GM12892 (cell line): Measurements from ENCODE around the gene FAAP20.

Experiments
- POLR2A ChIP-seq: IDR thresholded peaks from 2 replicates; pipeline ENCODE4 v1.6.1; 2011; ENCODE audit warnings: low read depth, low read length, control low read depth
- POLR2AphosphoS5 ChIP-seq: IDR thresholded peaks from 2 replicates; pipeline ENCODE4 v1.6.1; 2011; ENCODE audit warnings: low read depth, low read length, control low read depth
- TAF1 ChIP-seq: IDR thresholded peaks from 2 replicates; pipeline ENCODE4 v1.6.1; 2011; ENCODE audit warnings: low read depth, mild to moderate bottlenecking, control low read depth, low read length, borderline replicate concordance

- TF ChIP-seq POLR2A, result no peak
- no peak for TF ChIP-seq TAF1
- no peak for TF ChIP-seq POLR2AphosphoS5
Observed at GRCh38 chr1:2197707-2198165, 3.2 kb upstream of the FAAP20 start.
